BJ (cell line): ENCODE results near the gene ZFR2. TPM values are rescaled to one million over a fixed set of nuclear protein-coding genes. Genes with fewer than 3 reads are reported as not detected.
"Not testable (repeated sequence)": the region's sequence is repeated elsewhere in the genome, so short reads cannot be mapped to it uniquely, and the experiment has no call there.

Experiments
- CTCF ChIA-PET: fragments of 350-600 bp; formaldehyde crosslinking; extraction: SDS; loops from one replicate; lab custom pipeline; 2021; ENCODE audit warnings: antibody characterized with exemption, inconsistent platforms; lab: Yijun Ruan, JAX
- POLR2A ChIA-PET: fragments of 300-600 bp; sonication (Branson Sonifier 250); formaldehyde crosslinking; extraction: SDS; loops from one replicate; lab custom pipeline; 2021; ENCODE audit warnings: antibody characterized with exemption; lab: Charles Lee
- DNase-seq: peaks from one replicate; pipeline ENCODE4 v3.0.0-alpha.2; 2011; ENCODE audit warnings: low read depth
- H3K27me3 ChIP-seq: 2 replicates; pipeline ENCODE4 v1.6.0; 2011; ENCODE audit warnings: low read length; ENCODE audit not compliant: control insufficient read depth, insufficient read depth
- H3K36me3 ChIP-seq: 2 replicates; pipeline ENCODE4 v1.5.1; 2011; ENCODE audit warnings: low read length; ENCODE audit not compliant: control insufficient read depth, insufficient read depth
- H3K4me3 ChIP-seq: 2 replicates; pipeline ENCODE4 v1.5.1; 2011; ENCODE audit warnings: low read depth, mild to moderate bottlenecking, control low read depth, low read length
- CTCF ChIP-seq: IDR thresholded peaks from 2 replicates; pipeline ENCODE4 v1.5.1; 2011; ENCODE audit warnings: low read depth, mild to moderate bottlenecking, control low read depth, inconsistent platforms, low read length, moderate library complexity; ENCODE audit not compliant: insufficient read depth
- polyA plus RNA-seq: library from polyadenylated mRNA; depleted of rRNA; stranded (reverse); fragments of >200 nt; gene quantifications from 2 replicates; pipeline ENCODE4 v1.2.3, GENCODE V29; 2011

Gene ZFR2
- polyA plus RNA-seq, 1 experiment = 0.15 TPM

- no peak for TF ChIP-seq CTCF
- H3K27me3 ChIP-seq = peaks cover 15% of the 10 kb centered on the region
- H3K4me3 ChIP-seq = no peak overlapping the region
- CTCF ChIA-PET = no interaction called here
- POLR2A ChIA-PET = no interaction called here
- H3K36me3 ChIP-seq = no peaks in the 10 kb centered on the region
- no peak for DNase-seq
These were observed 12.6 kb upstream of the ZFR2 start for GRCh38 chr19:3881272-3882040.

- no peak for DNase-seq
- no peak for TF ChIP-seq CTCF
- Histone ChIP-seq H3K36me3 (no peaks in the 10 kb centered on the region), H3K4me3 (no peak within 1 kb of the TSS), H3K27me3 (peaks cover 15% of the 10 kb centered on the region)
- POLR2A ChIA-PET = no interaction called here
- CTCF ChIA-PET = no interaction called here
These were observed 11.8 kb upstream of the ZFR2 start, which contains the start of gene ATCAY for GRCh38 chr19:3880471-3881271. Gene ATCAY (plus strand): TSS chr19:3880685. CDS start chr19:3885768, 5,083 bp downstream.

GRCh38 chr19:3879656-3880055 lies 10.8 kb upstream of the ZFR2 start:
- CTCF ChIA-PET = no interaction called here
- DNase-seq = no peak
- H3K4me3 ChIP-seq = no peak overlapping the region
- peaks cover 15% of the 10 kb centered on the region for H3K27me3 ChIP-seq
- no peaks in the 10 kb centered on the region for H3K36me3 ChIP-seq
- POLR2A ChIA-PET = no interaction called here
- TF ChIP-seq CTCF = no peak

- H3K27me3 ChIP-seq, H3K4me3 ChIP-seq, DNase-seq, CTCF ChIA-PET, POLR2A ChIA-PET, H3K36me3 ChIP-seq: not testable (repeated sequence)
These were observed 5.9 kb upstream of the ZFR2 start for GRCh38 chr19:3874695-3875094.

- POLR2A ChIA-PET = no interaction called here
These were observed 4.3 kb upstream of the ZFR2 start for GRCh38 chr19:3873151-3873550.

More at GRCh38 chr19:3873151-3873550, 4.3 kb upstream of the ZFR2 start:
- Histone ChIP-seq H3K27me3 (peaks cover 7% of the 10 kb centered on the region), H3K4me3 (no peak overlapping the region), H3K36me3 (no peaks in the 10 kb centered on the region)
- no peak for TF ChIP-seq CTCF
- DNase-seq = no peak
- CTCF ChIA-PET = interaction anchor here (1.1 kb wide), 2 partner anchors 18 to 51 kb away, joined by 3 read pairs; no protein-coding TSS in a partner anchor
